Activated T-helper 1 cell treated with anti-CD3 and anti-CD28 coated beads, Interleukin-2, amount 50 U/mL, for 16 hours (primary cell): ENCODE results near the gene MSL1.
"Not testable (repeated sequence)": the region's sequence is repeated elsewhere in the genome, so short reads cannot be mapped to it uniquely, and the experiment has no call there.

Experiments
- DNase-seq, 2 donors: peaks; one replicate each; pipeline ENCODE4 v3.0.0-alpha.2; 2020; ENCODE audit warnings: low read depth in 1 of 2, low spot score in 1 of 2

MSL1 gene

GRCh38 chr17:40124279-40125141 is 2.7 kb downstream of the MSL1 start:
- no peak for DNase-seq

- no peak for DNase-seq
Observed at GRCh38 chr17:40129498-40129897, 7.7 kb downstream of the MSL1 start.

GRCh38 chr17:40130352-40131042 is 8.7 kb downstream of the MSL1 start:
- no peak for DNase-seq

- DNase-seq = no peak
Observed at GRCh38 chr17:40134184-40134583, 12.4 kb downstream of the MSL1 start.

GRCh38 chr17:40135817-40136216 is 14.0 kb downstream of the MSL1 start:
- DNase-seq = no peak

- no peak for DNase-seq
Observed at GRCh38 chr17:40139566-40140058, 17.8 kb downstream of the MSL1 start.

GRCh38 chr17:40143166-40143565 is 21.4 kb downstream of the MSL1 start:
- not testable (repeated sequence) for DNase-seq

- DNase-seq = no peak
Observed at GRCh38 chr17:40145476-40145875, 23.7 kb downstream of the MSL1 start.

- DNase-seq = no peak
Observed at GRCh38 chr17:40148527-40148926, 26.8 kb downstream of the MSL1 start.

- DNase-seq = no peak
Observed at GRCh38 chr17:40150276-40150675, 28.5 kb downstream of the MSL1 start.

- DNase-seq = no peak
Observed at GRCh38 chr17:40151414-40151963, 29.7 kb downstream of the MSL1 start.

- DNase-seq = no peak
Observed at GRCh38 chr17:40153603-40154236, 31.9 kb downstream of the MSL1 start.

GRCh38 chr17:40157973-40158372 is 36.2 kb downstream of the MSL1 start:
- DNase-seq = no peak

- no peak for DNase-seq
Observed at GRCh38 chr17:40158438-40159013, 36.8 kb downstream of the MSL1 start.

- no peak for DNase-seq
Observed at GRCh38 chr17:40159456-40159855, 37.7 kb downstream of the MSL1 start.

GRCh38 chr17:40167685-40168261 is 46.0 kb downstream of the MSL1 start:
- DNase-seq = no peak

- DNase-seq = no peak
Observed at GRCh38 chr17:40168262-40168832, 46.6 kb downstream of the MSL1 start.

- no peak for DNase-seq
Observed at GRCh38 chr17:40170325-40170724, 48.6 kb downstream of the MSL1 start.

GRCh38 chr17:40171750-40172149 is 50.0 kb downstream of the MSL1 start:
- DNase-seq = no peak

GRCh38 chr17:40173091-40173777 is 51.5 kb downstream of the MSL1 start:
- no peak for DNase-seq
